Spleen (tissue), 11 donors: ENCODE measurements around the gene ZNF598. TPM values are rescaled to one million over a fixed set of nuclear protein-coding genes. Genes with fewer than 3 reads are reported as not detected.
"Not testable (repeated sequence)": the region's sequence is repeated elsewhere in the genome, so short reads cannot be mapped to it uniquely, and the experiment has no call there.

Source experiments
- DNase-seq: peaks from one replicate; pipeline ENCODE4 v3.0.0-alpha.2; 2020
- H3K27ac ChIP-seq, 8 donors: fragments of 200-600 bp; sonication (generic) in 7 of 8; 1 replicate in 4 of 8; 2 replicates in 4 of 8; pipeline versions ENCODE4 v1.5.0 to v1.8.0; 2016 to 2021; ENCODE audit warnings: inconsistent platforms in 4 of 8, mild to moderate bottlenecking in 4 of 8, moderate library complexity in 1 of 8
- H3K27me3 ChIP-seq, 7 donors: fragments of 200-600 bp; sonication (generic) in 6 of 7; replicated peaks in 1 of 7; 1 replicate in 4 of 7; 2 replicates in 3 of 7; pipeline versions ENCODE4 v1.5.0 to v1.8.0; 2016 to 2021; ENCODE audit warnings: inconsistent platforms in 3 of 7, mild to moderate bottlenecking in 1 of 7
- H3K36me3 ChIP-seq, 6 donors: fragments of 200-600 bp; sonication (generic) in 5 of 6; 1 replicate in 4 of 6; 2 replicates in 2 of 6; pipeline versions ENCODE4 v1.5.0 to v1.8.0; 2016 to 2021; ENCODE audit warnings: inconsistent platforms in 2 of 6
- H3K4me1 ChIP-seq, 6 donors: fragments of 200-600 bp; sonication (generic) in 5 of 6; 1 replicate in 3 of 6; 2 replicates in 3 of 6; pipeline versions ENCODE4 v1.5.0 to v1.8.0; 2016 to 2021; ENCODE audit warnings: inconsistent platforms in 3 of 6
- H3K4me3 ChIP-seq, 8 donors: fragments of 200-600 bp; sonication (generic) in 7 of 8; 1 replicate in 4 of 8; 2 replicates in 4 of 8; pipeline versions ENCODE4 v1.5.0 to v1.8.0; 2016 to 2021; ENCODE audit warnings: inconsistent platforms in 4 of 8, mild to moderate bottlenecking in 4 of 8, moderate library complexity in 2 of 8
- H3K9me3 ChIP-seq, 8 donors: fragments of 200-600 bp; sonication (generic) in 7 of 8; 1 replicate in 4 of 8; 2 replicates in 4 of 8; pipeline versions ENCODE4 v1.5.0 to v1.8.0; 2016 to 2021; ENCODE audit warnings: inconsistent platforms in 4 of 8
- CTCF ChIP-seq, 11 experiments: fragments of 200-600 bp in 7 of 11; fragments of 450-650 bp in 4 of 11; sonication (generic) in 4 of 11; IDR thresholded peaks in 8 of 11; conservative IDR thresholded peaks in 3 of 11; 1 replicate in 7 of 11; 2 replicates in 4 of 11; pipeline versions ENCODE4 v1.4.0 to v1.8.0; 2016 to 2021; ENCODE audit warnings: antibody characterized with exemption in 11 of 11, inconsistent platforms in 4 of 11, mild to moderate bottlenecking in 1 of 11
- POLR2A ChIP-seq, 3 donors: fragments of 450-650 bp; IDR thresholded peaks; one replicate each; pipeline ENCODE4 v1.5.1; 2017; ENCODE audit warnings: antibody characterized with exemption in 3 of 3, mild to moderate bottlenecking in 1 of 3
- POLR2AphosphoS5 ChIP-seq, 3 donors: sonication (generic); formaldehyde crosslinking; IDR thresholded peaks; one replicate each; pipeline ENCODE4 v1.5.1; 2017; ENCODE audit warnings: antibody characterized with exemption in 3 of 3
- WGBS, 5 donors: extraction: QIAGEN DNeasy Blood & Tissue Kit in 3 of 5; methylation state at CpG; one replicate each; pipeline versions ENCODE4 v1.1.5 to v1.1.7; 2013 to 2018; 5-methylcytosine and 5-hydroxymethylcytosine counted together
- intact Hi-C: fragments of 100-400 bp; cut with DNase I; formaldehyde crosslinking; loops from one replicate; pipeline ENCODE4 v1.15.0; 2023; ENCODE audit warnings: low total_unique reads
- polyA plus RNA-seq, 3 donors: library from polyadenylated mRNA; stranded (reverse); fragments of 200-250 nt; gene quantifications; one replicate each; pipeline ENCODE4 v1.2.1, GENCODE V29; 2013
- total RNA-seq, 7 donors: library from RNA; depleted of rRNA in 3 of 7; stranded (reverse); fragments of >200 nt in 3 of 7; fragmentation: NEBNext Ultra II Directional in 4 of 7; extraction: Animal tissue kit (Norgen Biotek cat#: 25700) in 4 of 7; gene quantifications; one replicate each; pipeline versions ENCODE4 v1.1.0 to v1.2.1, GENCODE V29; 2016 to 2021
- donor health status: healthy with polysubstance abuse.
- donor health status: DM: no; HTN: no; CAD: no; lungs with moderate emphysema.
- donor health status: DM: no; HTN: no; CAD: no.
- donor health status: Bipolar disorder and iron deficiency.
- donor health status: healthy.
- donor health status: DM: no; HTN: no; CAD: no.
- donor health status: DM: yes; HTN: yes; CAD: no.

ZNF598 gene
- total and polyA plus RNA-seq, 10 donors, result 21.8 to 56.2 (median 42.0) TPM

DNA sequence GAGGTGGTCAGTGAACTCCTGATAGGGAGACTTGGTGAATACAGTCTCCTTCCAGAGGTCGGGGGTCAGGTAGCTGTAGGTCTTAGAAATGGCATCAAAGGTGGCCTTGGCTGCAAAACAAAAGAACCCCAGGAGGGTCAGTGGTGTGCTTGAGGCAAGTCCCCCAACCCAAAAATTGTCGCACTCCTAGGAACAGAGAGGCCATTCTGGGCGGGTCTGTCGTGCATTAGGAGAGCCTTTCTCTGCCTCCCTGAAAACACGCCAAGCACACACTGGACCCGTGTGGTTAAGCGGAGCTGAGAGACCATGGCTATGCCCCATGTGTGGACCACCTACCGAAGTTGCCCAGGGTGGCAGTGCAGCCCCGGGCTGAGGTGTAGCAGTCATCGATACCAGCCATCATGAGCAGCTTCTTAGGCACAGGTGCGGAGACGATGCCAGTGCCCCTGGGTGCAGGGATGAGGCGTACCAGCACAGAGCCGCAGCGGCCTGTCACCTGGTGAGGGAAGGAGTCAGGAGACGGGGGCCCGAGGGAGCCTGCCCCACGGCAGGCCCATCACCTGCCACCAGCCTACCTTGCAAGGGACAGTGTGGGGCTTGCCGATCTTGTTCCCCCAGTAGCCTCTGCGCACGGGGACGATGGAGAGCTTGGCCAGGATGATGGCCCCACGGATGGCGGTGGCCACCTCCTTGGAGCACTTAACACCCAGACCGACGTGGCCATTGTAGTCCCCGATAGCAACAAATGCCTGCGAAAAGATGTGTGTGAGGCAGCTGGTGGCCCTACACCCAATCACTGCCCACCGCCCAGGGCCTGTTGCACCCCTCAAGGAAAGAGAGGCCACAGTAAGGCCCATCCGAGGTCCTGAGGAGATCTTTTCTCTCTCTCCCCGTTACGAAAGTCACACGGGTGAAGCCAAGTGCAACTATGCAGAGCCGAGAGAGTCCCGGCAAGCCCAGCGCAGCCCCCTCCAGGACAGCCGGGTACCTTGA lies 47.2 kb downstream of the ZNF598 start:
- Histone ChIP-seq H3K4me1 (peaks cover 28 to 79% (median 67%) of the 10 kb centered on the region in 6 donors), H3K36me3 (peaks cover 0 to 40% (median 26%) of the 10 kb centered on the region in 6 donors), H3K4me3 (peak overlapping the region in 4 of 8 donors; percentile 74 to 94 (median 89)), H3K27ac (peak overlapping the region in 4 of 8 donors; percentile 98 to 99 (median 99))
- TF ChIP-seq POLR2AphosphoS5 (IDR thresholded peaks at IDR 0.05), result peak in 2 of 3 donors; percentile 47 to 75
- H3K9me3 ChIP-seq, intact Hi-C loops, DNase-seq, H3K27me3 ChIP-seq: not testable (repeated sequence)
- 72 to 87% (median 82%) methylated on average over 17 to 37 of the region's 37 CpGs for WGBS, 5 donors

GRCh38 chr16:1961651-1962067 lies 48.0 kb downstream of the ZNF598 start:
- Histone ChIP-seq H3K4me3 (peak overlapping the region in 1 of 8 donors; percentile 94), H3K27ac (peak overlapping the region in 4 of 8 donors; percentile 88 to 99 (median 96)), H3K27me3 (no peaks in the 10 kb centered on the region), H3K4me1 (peaks cover 28 to 77% (median 67%) of the 10 kb centered on the region in 6 donors), H3K9me3 (no peaks in the 10 kb centered on the region), H3K36me3 (peaks cover 0 to 38% (median 26%) of the 10 kb centered on the region in 6 donors)
- WGBS, 5 donors, result 45 to 66% (median 56%) methylated on average over 4 to 6 of the region's 6 CpGs
- intact Hi-C loops, result no loop called here
- DNase-seq, result peak; percentile 72
- no peak for TF ChIP-seq POLR2A (IDR thresholded peaks at IDR 0.05)
- TF ChIP-seq POLR2AphosphoS5 (IDR thresholded peaks at IDR 0.05), result no peak
- TF ChIP-seq CTCF (IDR thresholded peaks at IDR 0.05 in 8 of 11, conservative IDR thresholded peaks at IDR 0.05 in 3 of 11), result no peak

DNA sequence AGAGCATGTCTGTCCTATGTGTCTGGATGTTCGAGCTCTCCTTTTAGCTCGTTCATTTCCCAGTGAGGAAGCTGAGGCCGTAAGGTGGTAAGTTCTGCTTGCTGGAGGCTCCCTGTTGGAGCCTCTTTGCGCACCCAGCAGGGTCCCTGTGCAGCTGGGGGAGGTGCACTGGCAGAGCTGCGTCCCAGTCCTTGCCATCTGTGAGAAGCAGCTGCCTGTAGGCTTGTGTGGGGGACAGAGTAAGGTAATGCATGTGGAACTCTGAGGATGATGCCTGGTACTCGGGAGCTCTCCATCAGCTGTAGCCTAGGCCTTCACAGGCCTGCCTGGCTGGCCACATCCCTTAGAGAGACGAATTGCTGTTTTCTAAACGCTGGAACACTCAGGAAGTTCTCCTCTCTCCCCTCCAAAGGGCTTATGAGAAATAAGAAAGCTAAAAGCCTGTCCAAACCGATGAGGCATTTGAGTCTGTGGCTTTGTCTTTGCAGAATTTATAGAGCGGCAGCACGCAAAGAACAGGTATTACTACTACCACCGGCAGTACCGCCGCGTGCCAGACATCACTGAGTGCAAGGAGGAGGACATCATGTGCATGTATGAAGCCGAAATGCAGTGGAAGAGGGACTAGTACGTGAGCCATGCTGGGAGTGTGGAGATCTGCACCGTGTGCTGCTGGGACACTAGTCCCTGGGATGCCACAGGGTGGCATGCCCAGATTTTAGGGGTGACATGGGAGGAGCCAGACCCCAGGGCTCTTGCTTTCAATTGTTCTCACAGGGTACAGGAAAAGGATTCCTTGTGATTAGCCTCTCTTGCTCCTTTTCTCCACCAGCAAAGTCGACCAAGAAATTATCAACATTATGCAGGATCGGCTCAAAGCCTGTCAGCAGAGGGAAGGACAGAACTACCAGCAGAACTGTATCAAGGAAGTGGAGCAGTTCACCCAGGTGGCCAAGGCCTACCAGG lies 48.7 kb downstream of the ZNF598 start:
- TF ChIP-seq POLR2A (IDR thresholded peaks at IDR 0.05) (no peak), CTCF (IDR thresholded peaks at IDR 0.05 in 8 of 11, conservative IDR thresholded peaks at IDR 0.05 in 3 of 11) (no peak), POLR2AphosphoS5 (IDR thresholded peaks at IDR 0.05) (peak; percentile 50 to 72 (median 69))
- H3K4me3 ChIP-seq, result peak overlapping the region in 7 of 8 donors; percentile 66 to 95 (median 79)
- no peaks in the 10 kb centered on the region for H3K9me3 ChIP-seq
- H3K4me1 ChIP-seq, result peaks cover 25 to 70% (median 62%) of the 10 kb centered on the region in 6 donors
- H3K27me3 ChIP-seq, result no peaks in the 10 kb centered on the region
- H3K36me3 ChIP-seq, result peaks cover 0 to 33% (median 26%) of the 10 kb centered on the region in 6 donors
- intact Hi-C loops, result no loop called here
- 42 to 53% (median 46%) methylated on average over 17 to 20 of the region's 20 CpGs for WGBS, 5 donors
- peak overlapping the region in 6 of 8 donors; percentile 34 to 99 (median 90) for H3K27ac ChIP-seq
- peak; percentile 76 for DNase-seq
